LHCN-M2 (cell line): ENCODE data around the gene IL17RB. TPM values are rescaled to one million over a fixed set of nuclear protein-coding genes. Genes with fewer than 3 reads are reported as not detected.

Source experiments
- total RNA-seq: library from RNA; depleted of rRNA; stranded (reverse); fragments of >200 nt; gene quantifications from 2 replicates; pipeline ENCODE4 v1.2.3, GENCODE V29; 2014; rRNA removed

IL17RB gene
- total RNA-seq, 1 experiment from 2014 or later, result not detected

Other genes with a start within 250 kb of the IL17RB start
- under 0.01 TPM in 2 replicates for gene CHDH, start 149 bp upstream of the IL17RB start, total RNA-seq
- 32.8 and 38.5 TPM in 2 replicates for gene ACTR8, start 35.6 kb downstream of the IL17RB start, total RNA-seq
- 30.7 and 31.0 TPM in 2 replicates for gene SELENOK, start 45.3 kb downstream of the IL17RB start, total RNA-seq